H9 (cell line): ENCODE results near the gene CHST2. TPM values are rescaled to one million over a fixed set of nuclear protein-coding genes. Genes with fewer than 3 reads are reported as not detected.

Experiments
- DNase-seq: peaks from one replicate; pipeline ENCODE4 v3.0.0-alpha.2; 2017
- H2AFZ ChIP-seq: one replicate; pipeline ENCODE4 v1.6.1; 2013; ENCODE audit warnings: mild to moderate bottlenecking, low read length, control low read depth, moderate library complexity
- H2AK5ac ChIP-seq: 2 replicates; pipeline ENCODE4 v1.6.1; 2013; ENCODE audit warnings: low read length, control low read depth, mixed read lengths; ENCODE audit not compliant: insufficient read length
- H2BK120ac ChIP-seq: one replicate; pipeline ENCODE4 v1.6.1; 2013; ENCODE audit warnings: low read depth, mild to moderate bottlenecking, low read length, control low read depth, inconsistent platforms; ENCODE audit not compliant: poor library complexity, severe bottlenecking
- H2BK12ac ChIP-seq: 2 replicates; pipeline ENCODE4 v1.6.1; 2013; ENCODE audit warnings: low read length, control low read depth, mixed read lengths, low read depth; ENCODE audit not compliant: insufficient read length
- H2BK15ac ChIP-seq: 2 replicates; pipeline ENCODE4 v1.6.1; 2013; ENCODE audit warnings: low read depth, low read length, control low read depth
- H2BK20ac ChIP-seq: one replicate; pipeline ENCODE4 v1.6.1; 2013; ENCODE audit warnings: low read depth, mild to moderate bottlenecking, low read length, control low read depth, inconsistent platforms; ENCODE audit not compliant: poor library complexity, severe bottlenecking
- H2BK5ac ChIP-seq: 2 replicates; pipeline ENCODE4 v1.6.1; 2013; ENCODE audit warnings: low read length, control low read depth, mixed read lengths; ENCODE audit not compliant: insufficient read length
- H3K14ac ChIP-seq: 2 replicates; pipeline ENCODE4 v1.6.1; 2013; ENCODE audit warnings: low read length, control low read depth; ENCODE audit not compliant: insufficient read depth
- H3K18ac ChIP-seq: 2 replicates; pipeline ENCODE4 v1.6.1; 2013; ENCODE audit warnings: low read depth, mild to moderate bottlenecking, mixed read lengths, low read length, control low read depth; ENCODE audit not compliant: insufficient read length
- H3K23ac ChIP-seq: 2 replicates; pipeline ENCODE4 v1.6.1; 2013; ENCODE audit warnings: low read length, control low read depth, mixed read lengths, low read depth; ENCODE audit not compliant: insufficient read length
- H3K23me2 ChIP-seq: 2 replicates; pipeline ENCODE4 v1.6.1; 2013; ENCODE audit warnings: low read depth, mild to moderate bottlenecking, mixed read lengths, low read length, control low read depth; ENCODE audit not compliant: insufficient read length, poor library complexity, severe bottlenecking
- H3K27ac ChIP-seq: 2 replicates; pipeline ENCODE4 v1.5.1; 2013; ENCODE audit warnings: low read length, control low read depth, mixed read lengths, low read depth; ENCODE audit not compliant: insufficient read length
- H3K27me3 ChIP-seq: 2 replicates; pipeline ENCODE4 v1.6.1; 2013; ENCODE audit warnings: low read length, control low read depth, inconsistent platforms; ENCODE audit not compliant: insufficient read depth
- H3K4ac ChIP-seq: 2 replicates; pipeline ENCODE4 v1.6.1; 2013; ENCODE audit warnings: low read depth, mild to moderate bottlenecking, control low read depth, inconsistent platforms, low read length, moderate library complexity
- H3K4me1 ChIP-seq: 2 replicates; pipeline ENCODE4 v1.6.1; 2013; ENCODE audit warnings: low read length, control low read depth, inconsistent platforms; ENCODE audit not compliant: insufficient read depth
- H3K4me2 ChIP-seq: 2 replicates; pipeline ENCODE4 v1.6.1; 2013; ENCODE audit warnings: low read length, control low read depth, mixed read lengths; ENCODE audit not compliant: insufficient read length, insufficient read depth
- H3K56ac ChIP-seq: 2 replicates; pipeline ENCODE4 v1.6.1; 2013; ENCODE audit warnings: low read depth, mild to moderate bottlenecking, mixed read lengths, low read length, control low read depth; ENCODE audit not compliant: insufficient read length
- H3K79me1 ChIP-seq: 2 replicates; pipeline ENCODE4 v1.6.1; 2013; ENCODE audit warnings: low read depth, mild to moderate bottlenecking, moderate library complexity, low read length, control low read depth, inconsistent platforms; ENCODE audit not compliant: insufficient read depth, poor library complexity, severe bottlenecking
- H3K79me2 ChIP-seq: 2 replicates; pipeline ENCODE4 v1.6.1; 2013; ENCODE audit warnings: low read length, control low read depth, inconsistent platforms; ENCODE audit not compliant: insufficient read depth
- H3K9ac ChIP-seq: 2 replicates; pipeline ENCODE4 v1.6.1; 2013; ENCODE audit warnings: low read length, control low read depth, mixed read lengths; ENCODE audit not compliant: insufficient read length; ENCODE audit errors: extremely low read depth
- H3K9me3 ChIP-seq: one replicate; pipeline ENCODE4 v1.6.1; 2013; ENCODE audit warnings: low read depth, low read length, inconsistent platforms; ENCODE audit not compliant: control insufficient read depth
- H3T11ph ChIP-seq: one replicate; pipeline ENCODE4 v1.6.1; 2013; ENCODE audit warnings: mild to moderate bottlenecking, low read length, control low read depth, inconsistent platforms
- H4K20me1 ChIP-seq: one replicate; pipeline ENCODE4 v1.6.1; 2013; ENCODE audit not compliant: control insufficient read depth, insufficient read length, insufficient read depth
- H4K5ac ChIP-seq: 2 replicates; pipeline ENCODE4 v1.6.1; 2013; ENCODE audit warnings: low read depth, mild to moderate bottlenecking, mixed read lengths, low read length, control low read depth; ENCODE audit not compliant: insufficient read length
- H4K8ac ChIP-seq: replicated peaks from 2 replicates; pipeline ENCODE4 v1.6.1; 2013; ENCODE audit warnings: low read length, control low read depth, mixed read lengths, low read depth; ENCODE audit not compliant: insufficient read length
- H4K91ac ChIP-seq: 2 replicates; pipeline ENCODE4 v1.6.1; 2013; ENCODE audit warnings: low read depth, mild to moderate bottlenecking, moderate library complexity, mixed read lengths, low read length, control low read depth; ENCODE audit not compliant: insufficient read length
- H3K27ac Mint-ChIP-seq, 3 experiments: 2 replicates in 2 of 3; 3 replicates in 1 of 3; pipeline ENCODE4 v1.8.0; 2020 to 2021; ENCODE audit warnings: mixed read lengths in 3 of 3, mild to moderate bottlenecking in 1 of 3, moderate library complexity in 1 of 3
- H3K27me3 Mint-ChIP-seq: 2 replicates; pipeline ENCODE4 v1.8.0; 2021; ENCODE audit warnings: low read depth, mild to moderate bottlenecking, moderate library complexity, mixed read lengths
- H3K36me3 Mint-ChIP-seq, 3 experiments: 2 replicates in 2 of 3; 3 replicates in 1 of 3; pipeline ENCODE4 v1.8.0; 2020 to 2021; ENCODE audit warnings: low read depth in 3 of 3, mixed read lengths in 3 of 3; ENCODE audit not compliant: insufficient read depth in 1 of 3
- H3K4me1 Mint-ChIP-seq, 2 experiments: 2 replicates each; pipeline ENCODE4 v1.8.0; 2020; ENCODE audit warnings: mixed read lengths in 2 of 2
- H3K4me3 Mint-ChIP-seq, 2 experiments: 2 replicates in 1 of 2; 3 replicates in 1 of 2; pipeline ENCODE4 v1.8.0; 2020 to 2021; ENCODE audit warnings: mild to moderate bottlenecking in 2 of 2, mixed read lengths in 2 of 2, moderate library complexity in 1 of 2
- H3K9me3 Mint-ChIP-seq, 2 experiments: 2 replicates in 1 of 2; 3 replicates in 1 of 2; pipeline ENCODE4 v1.8.0; 2020; ENCODE audit warnings: mild to moderate bottlenecking in 2 of 2, mixed read lengths in 2 of 2, moderate library complexity in 1 of 2
- WGBS: extraction: QIAGEN DNeasy Blood & Tissue Kit; methylation state at CpG from one replicate; pipeline ENCODE4 v1.1.7; 2013; ENCODE audit warnings: missing lambda C conversion rate, low lambda C conversion rate, mixed read lengths; ENCODE audit not compliant: insufficient read length; ENCODE audit errors: extremely low coverage; 5-methylcytosine and 5-hydroxymethylcytosine counted together
- total RNA-seq: library from RNA; stranded (reverse); gene quantifications from 2 replicates; pipeline ENCODE4 v1.2.1, GENCODE V29; 2021
- TF ChIP-seq, protein P1 (sequence below): fragments of 200-600 bp; sonication (generic); conservative IDR thresholded peaks from 3 replicates; pipeline ENCODE4 v1.8.0; 2021; ENCODE audit warnings: antibody characterized with exemption, mild to moderate bottlenecking

Gene CHST2
- total RNA-seq, 1 experiment from 2014 or later, result 5.8 TPM

DNA sequence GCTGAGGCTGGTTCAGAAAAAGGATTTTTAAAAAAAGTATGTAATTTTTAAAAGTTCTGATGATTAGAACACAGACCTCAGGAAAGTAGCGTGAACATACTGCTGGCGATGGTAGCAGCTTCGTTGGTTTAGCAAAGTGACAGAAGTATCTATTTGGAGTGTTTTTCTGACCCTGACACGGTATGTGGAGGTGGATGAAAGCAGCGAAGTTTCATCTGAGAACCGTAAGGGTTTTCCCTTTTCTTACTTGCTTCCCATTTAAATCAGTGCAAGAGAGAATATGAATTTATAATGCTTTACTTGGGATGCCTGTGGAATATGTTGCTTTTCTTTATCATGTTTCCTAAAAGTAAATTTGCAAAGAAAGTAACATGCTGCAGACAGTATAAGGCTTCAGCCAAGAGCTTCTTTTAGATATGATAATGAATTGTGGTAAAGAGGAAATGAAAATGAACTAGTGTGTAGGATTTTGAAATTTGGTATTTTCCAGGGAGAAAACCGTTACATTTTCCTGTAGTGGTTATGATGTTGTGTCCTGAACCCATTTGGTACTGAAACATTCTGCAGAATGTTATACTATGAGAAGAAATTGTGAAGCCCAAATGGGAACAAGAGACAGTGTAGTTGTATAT is 3.9 kb downstream of the CHST2 start:
- Histone ChIP-seq H2BK5ac (no peak overlapping the region), H3K14ac (no peak overlapping the region), H3K4ac (no peak overlapping the region), H3K79me2 (no peaks in the 10 kb centered on the region), H4K8ac (no peak overlapping the region), H3K4me2 (no peak overlapping the region), H3K23me2 (peaks cover 18% of the 10 kb centered on the region), H2BK120ac (no peak overlapping the region), H3K56ac (no peak overlapping the region), H2BK20ac (no peak overlapping the region), H4K91ac (no peak overlapping the region), H2AFZ (no peak overlapping the region), H3K27ac (no peak overlapping the region), H2BK12ac (no peak overlapping the region), H4K20me1 (no peaks in the 10 kb centered on the region), H3K4me1 (peaks cover 2% of the 10 kb centered on the region; the same call in 1 of the 2 replicates), H2BK15ac (no peak overlapping the region), H4K5ac (no peak overlapping the region), H3K23ac (no peak overlapping the region), H3T11ph (no peak overlapping the region), H3K79me1 (no peaks in the 10 kb centered on the region), H3K9me3 (no peaks in the 10 kb centered on the region), H3K27me3 (no peaks in the 10 kb centered on the region), H3K18ac (no peak overlapping the region), H3K9ac (no peak overlapping the region), H2AK5ac (no peak overlapping the region)
- no peak for DNase-seq
- H3K27ac Mint-ChIP-seq, result no peak overlapping the region
- peaks cover 5 to 6% (median 5%) of the 10 kb centered on the region in 3 experiments; a peak in 5 of 7 replicates for H3K36me3 Mint-ChIP-seq
- TF ChIP-seq, protein P1, sequence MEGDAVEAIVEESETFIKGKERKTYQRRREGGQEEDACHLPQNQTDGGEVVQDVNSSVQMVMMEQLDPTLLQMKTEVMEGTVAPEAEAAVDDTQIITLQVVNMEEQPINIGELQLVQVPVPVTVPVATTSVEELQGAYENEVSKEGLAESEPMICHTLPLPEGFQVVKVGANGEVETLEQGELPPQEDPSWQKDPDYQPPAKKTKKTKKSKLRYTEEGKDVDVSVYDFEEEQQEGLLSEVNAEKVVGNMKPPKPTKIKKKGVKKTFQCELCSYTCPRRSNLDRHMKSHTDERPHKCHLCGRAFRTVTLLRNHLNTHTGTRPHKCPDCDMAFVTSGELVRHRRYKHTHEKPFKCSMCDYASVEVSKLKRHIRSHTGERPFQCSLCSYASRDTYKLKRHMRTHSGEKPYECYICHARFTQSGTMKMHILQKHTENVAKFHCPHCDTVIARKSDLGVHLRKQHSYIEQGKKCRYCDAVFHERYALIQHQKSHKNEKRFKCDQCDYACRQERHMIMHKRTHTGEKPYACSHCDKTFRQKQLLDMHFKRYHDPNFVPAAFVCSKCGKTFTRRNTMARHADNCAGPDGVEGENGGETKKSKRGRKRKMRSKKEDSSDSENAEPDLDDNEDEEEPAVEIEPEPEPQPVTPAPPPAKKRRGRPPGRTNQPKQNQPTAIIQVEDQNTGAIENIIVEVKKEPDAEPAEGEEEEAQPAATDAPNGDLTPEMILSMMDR, result no peak
- no CpG with 5 or more reads among the region's 7 CpGs for WGBS
- H3K9me3 Mint-ChIP-seq, result no peaks in the 10 kb centered on the region
- no peak overlapping the region for H3K4me3 Mint-ChIP-seq
- peaks cover 17% of the 10 kb centered on the region for H3K27me3 Mint-ChIP-seq
- H3K4me1 Mint-ChIP-seq, result peaks cover 10 to 14% of the 10 kb centered on the region in 2 experiments
